Fibroblast of lung (primary cell): ENCODE results near the gene RAET1E.

ENCODE experiments used
- CTCF ChIP-seq, 2 donors: IDR thresholded peaks in 1 of 2; conservative IDR thresholded peaks in 1 of 2; 1 replicate in 1 of 2; 2 replicates in 1 of 2; pipeline ENCODE4 v1.5.1; 2011 to 2012; ENCODE audit warnings: low read length in 2 of 2, control low read depth in 1 of 2, inconsistent platforms in 1 of 2, low read depth in 1 of 2, mild to moderate bottlenecking in 1 of 2
- EZH2 ChIP-seq: IDR thresholded peaks from 2 replicates; pipeline ENCODE4 v1.5.1; 2012; ENCODE audit warnings: low read length, control low read depth, mild to moderate bottlenecking; ENCODE audit errors: missing control alignments

- no peak for TF ChIP-seq CTCF (conservative IDR thresholded peaks at IDR 0.05 in 1 of 2, IDR thresholded peaks at IDR 0.05 in 1 of 2; ENCODE audit: low read depth in 1 of 2, low read length in 2 of 2)
- no peak for TF ChIP-seq EZH2
Measured at GRCh38 chr6:149901444-149902140, 3.7 kb upstream of the RAET1E start.
